Thyroid gland (tissue), 4 donors: ENCODE data around the gene SPTBN1. TPM values are rescaled to one million over a fixed set of nuclear protein-coding genes. Genes with fewer than 3 reads are reported as not detected.

Source experiments
- DNase-seq, 2 donors: peaks; one replicate each; pipeline ENCODE4 v3.0.0-alpha.2; 2019
- H3K27ac ChIP-seq, 3 donors: fragments of 200-600 bp; sonication (generic); 1 replicate in 2 of 3; 2 replicates in 1 of 3; pipeline ENCODE4 v1.5.1; 2016 to 2019; ENCODE audit warnings: mild to moderate bottlenecking in 1 of 3, moderate library complexity in 1 of 3
- H3K27me3 ChIP-seq: fragments of 200-600 bp; sonication (generic); one replicate; pipeline ENCODE4 v1.5.1; 2019
- H3K36me3 ChIP-seq, 2 donors: fragments of 200-600 bp; sonication (generic); one replicate each; pipeline ENCODE4 v1.5.1; 2016 to 2019
- H3K4me1 ChIP-seq, 2 donors: fragments of 200-600 bp; sonication (generic); one replicate each; pipeline ENCODE4 v1.5.1; 2017 to 2019
- H3K4me3 ChIP-seq, 3 donors: fragments of 200-600 bp; sonication (generic); replicated peaks in 1 of 3; 1 replicate in 2 of 3; 2 replicates in 1 of 3; pipeline ENCODE4 v1.5.1; 2016; ENCODE audit warnings: mild to moderate bottlenecking in 1 of 3
- H3K9me3 ChIP-seq: fragments of 200-600 bp; sonication (generic); one replicate; pipeline ENCODE4 v1.5.1; 2017
- POLR2A ChIP-seq, 2 donors: fragments of 450-650 bp; IDR thresholded peaks; one replicate each; pipeline ENCODE4 v1.6.1; 2017; ENCODE audit warnings: antibody characterized with exemption in 2 of 2, mild to moderate bottlenecking in 2 of 2, moderate library complexity in 1 of 2
- WGBS, 2 donors: methylation state at CpG; one replicate each; pipeline ENCODE4 v1.1.5; 2017; 5-methylcytosine and 5-hydroxymethylcytosine counted together
- intact Hi-C: fragments of 100-400 bp; cut with DNase I; formaldehyde crosslinking; loops from one replicate; pipeline ENCODE4 v1.15.1; 2023
- total RNA-seq, 4 donors: library from RNA; depleted of rRNA; stranded (reverse); fragments of >200 nt; gene quantifications; one replicate each; pipeline ENCODE4 v1.2.3, GENCODE V29; 2016
- TF ChIP-seq, protein P1 (sequence below), 6 experiments: fragments of 200-600 bp in 3 of 6; fragments of 450-650 bp in 3 of 6; sonication (generic) in 3 of 6; IDR thresholded peaks; one replicate each; pipeline ENCODE4 v1.5.1; 2016 to 2019; ENCODE audit warnings: antibody characterized with exemption in 6 of 6, mild to moderate bottlenecking in 2 of 6, inconsistent platforms in 1 of 6, moderate library complexity in 1 of 6

The SPTBN1 gene
- total RNA-seq, 4 donors from 2014 or later = 381 to 513 (median 419) TPM

DNA sequence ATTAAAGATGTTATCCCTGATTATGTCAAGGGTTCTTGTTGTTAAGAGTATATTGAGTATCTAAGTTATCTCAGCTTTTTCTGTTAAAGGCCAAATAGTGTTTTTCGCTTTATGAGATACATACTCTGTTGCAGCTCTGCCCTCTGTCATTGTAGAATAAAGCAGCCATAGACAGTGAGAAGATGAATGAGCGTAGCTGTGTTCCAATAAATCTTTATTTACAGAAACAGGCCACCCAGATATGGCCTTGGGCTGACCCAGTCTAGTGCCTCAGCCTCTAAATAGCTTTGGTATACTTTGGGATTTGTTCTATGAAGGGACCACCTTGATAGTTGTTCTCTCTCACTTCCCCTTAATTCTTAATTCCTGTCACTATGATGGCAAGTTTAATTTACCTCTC lies 194.5 kb downstream of the SPTBN1 start:
- no peak for DNase-seq
- H3K27me3 ChIP-seq = no peaks in the 10 kb centered on the region
- H3K4me3 ChIP-seq = no peak overlapping the region
- H3K36me3 ChIP-seq = peaks cover 85% of the 10 kb centered on the region in 2 donors
- TF ChIP-seq, protein P1, sequence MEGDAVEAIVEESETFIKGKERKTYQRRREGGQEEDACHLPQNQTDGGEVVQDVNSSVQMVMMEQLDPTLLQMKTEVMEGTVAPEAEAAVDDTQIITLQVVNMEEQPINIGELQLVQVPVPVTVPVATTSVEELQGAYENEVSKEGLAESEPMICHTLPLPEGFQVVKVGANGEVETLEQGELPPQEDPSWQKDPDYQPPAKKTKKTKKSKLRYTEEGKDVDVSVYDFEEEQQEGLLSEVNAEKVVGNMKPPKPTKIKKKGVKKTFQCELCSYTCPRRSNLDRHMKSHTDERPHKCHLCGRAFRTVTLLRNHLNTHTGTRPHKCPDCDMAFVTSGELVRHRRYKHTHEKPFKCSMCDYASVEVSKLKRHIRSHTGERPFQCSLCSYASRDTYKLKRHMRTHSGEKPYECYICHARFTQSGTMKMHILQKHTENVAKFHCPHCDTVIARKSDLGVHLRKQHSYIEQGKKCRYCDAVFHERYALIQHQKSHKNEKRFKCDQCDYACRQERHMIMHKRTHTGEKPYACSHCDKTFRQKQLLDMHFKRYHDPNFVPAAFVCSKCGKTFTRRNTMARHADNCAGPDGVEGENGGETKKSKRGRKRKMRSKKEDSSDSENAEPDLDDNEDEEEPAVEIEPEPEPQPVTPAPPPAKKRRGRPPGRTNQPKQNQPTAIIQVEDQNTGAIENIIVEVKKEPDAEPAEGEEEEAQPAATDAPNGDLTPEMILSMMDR (IDR thresholded peaks at IDR 0.05) = no peak
- 95 to 97% methylated on average over 2 of the region's 2 CpGs for WGBS, 2 donors
- H3K4me1 ChIP-seq = no peaks in the 10 kb centered on the region
- no peak overlapping the region for H3K27ac ChIP-seq
- intact Hi-C loops = no loop called here
- H3K9me3 ChIP-seq = no peaks in the 10 kb centered on the region

DNA sequence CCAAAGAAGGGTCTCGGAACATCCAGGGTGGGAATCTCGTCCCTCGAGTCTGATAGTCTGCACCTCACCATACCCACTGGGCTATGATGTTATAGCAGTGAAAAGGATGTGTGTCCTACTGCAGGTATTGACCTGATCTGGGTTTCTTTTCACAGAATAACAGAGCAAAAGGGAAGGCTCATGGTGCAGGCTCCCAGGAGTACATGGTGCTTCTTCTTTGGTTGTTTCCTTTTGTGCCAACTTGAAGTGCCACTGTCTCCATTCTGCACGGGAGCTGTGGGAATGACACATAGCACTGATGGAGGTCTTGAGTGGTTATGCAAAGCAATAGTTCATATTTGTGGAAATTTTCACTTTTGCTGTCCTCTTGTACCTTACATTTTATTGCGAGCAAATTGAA lies 195.2 kb downstream of the SPTBN1 start:
- no peak overlapping the region for H3K27ac ChIP-seq
- intact Hi-C loops = no loop called here
- no peak overlapping the region for H3K4me3 ChIP-seq
- H3K36me3 ChIP-seq = peaks cover 85% of the 10 kb centered on the region in 2 donors
- no peaks in the 10 kb centered on the region for H3K4me1 ChIP-seq
- TF ChIP-seq POLR2A (IDR thresholded peaks at IDR 0.05) = no peak
- TF ChIP-seq, protein P1 (IDR thresholded peaks at IDR 0.05) = no peak
- WGBS, 2 donors = 91 to 94% methylated on average over 5 of the region's 5 CpGs
- H3K27me3 ChIP-seq = no peaks in the 10 kb centered on the region
- no peak for DNase-seq
- H3K9me3 ChIP-seq = no peaks in the 10 kb centered on the region

DNA sequence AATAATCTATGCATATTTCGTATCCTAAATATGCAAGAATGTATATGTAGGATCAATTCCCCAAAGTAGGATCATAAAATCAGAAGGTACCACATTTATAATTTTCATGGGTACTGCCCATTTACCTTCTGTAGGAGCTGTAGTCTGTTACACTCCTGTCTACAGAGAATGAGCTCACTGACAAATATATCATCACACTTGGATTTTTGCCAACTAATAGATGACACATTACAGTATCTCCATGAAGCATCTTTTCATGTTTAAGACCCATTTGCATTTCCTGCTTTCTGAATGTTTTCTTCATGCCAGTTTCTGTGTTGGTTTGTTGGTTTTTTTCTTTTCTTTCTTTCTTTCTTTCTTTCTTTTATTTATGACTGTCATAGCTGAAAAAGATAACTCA lies 196.4 kb downstream of the SPTBN1 start:
- Histone ChIP-seq H3K36me3 (peaks cover 73 to 78% of the 10 kb centered on the region in 2 donors), H3K9me3 (no peaks in the 10 kb centered on the region), H3K27ac (no peak overlapping the region), H3K4me3 (no peak overlapping the region), H3K4me1 (no peaks in the 10 kb centered on the region), H3K27me3 (no peaks in the 10 kb centered on the region)
- no peak for TF ChIP-seq POLR2A (IDR thresholded peaks at IDR 0.05)
- TF ChIP-seq, protein P1 (IDR thresholded peaks at IDR 0.05) = no peak
- intact Hi-C loops = no loop called here
- 94 to 100% methylated on average over 1 of the region's 1 CpG for WGBS, 2 donors
- DNase-seq = no peak

DNA sequence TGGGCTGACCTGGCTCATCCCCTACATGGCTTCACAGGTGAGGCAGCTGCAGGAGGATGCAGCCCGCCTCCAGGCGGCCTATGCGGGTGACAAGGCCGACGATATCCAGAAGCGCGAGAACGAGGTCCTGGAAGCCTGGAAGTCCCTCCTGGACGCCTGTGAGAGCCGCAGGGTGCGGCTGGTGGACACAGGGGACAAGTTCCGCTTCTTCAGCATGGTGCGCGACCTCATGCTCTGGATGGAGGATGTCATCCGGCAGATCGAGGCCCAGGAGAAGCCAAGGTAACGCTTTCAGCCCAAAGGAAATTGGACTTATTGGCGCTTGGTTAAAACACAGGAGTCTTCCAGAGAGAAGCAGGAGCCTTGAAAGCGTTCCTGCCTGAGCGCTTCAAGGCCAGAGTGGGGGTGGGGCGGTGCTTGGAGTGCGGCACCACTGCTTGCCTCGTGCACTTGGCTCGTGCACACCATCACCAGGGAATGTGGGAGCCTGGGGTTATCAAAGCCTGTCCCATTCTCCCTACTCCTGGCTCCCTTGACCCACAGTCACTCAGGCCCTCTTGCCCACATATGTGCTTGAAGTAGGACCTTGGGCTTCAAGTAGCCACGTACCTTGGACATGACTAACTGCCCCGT lies 197.6 kb downstream of the SPTBN1 start:
- no peaks in the 10 kb centered on the region for H3K9me3 ChIP-seq
- DNase-seq = no peak
- peaks cover 61 to 75% of the 10 kb centered on the region in 2 donors for H3K36me3 ChIP-seq
- H3K27me3 ChIP-seq = no peaks in the 10 kb centered on the region
- H3K27ac ChIP-seq = no peak overlapping the region
- no peak overlapping the region for H3K4me3 ChIP-seq
- peaks cover 0 to 2% of the 10 kb centered on the region in 2 donors for H3K4me1 ChIP-seq
- no peak for TF ChIP-seq POLR2A (IDR thresholded peaks at IDR 0.05)
- TF ChIP-seq, protein P1 (IDR thresholded peaks at IDR 0.05) = no peak
- 89 to 94% methylated on average over 18 to 22 of the region's 26 CpGs for WGBS, 2 donors
- intact Hi-C loops = no loop called here

DNA sequence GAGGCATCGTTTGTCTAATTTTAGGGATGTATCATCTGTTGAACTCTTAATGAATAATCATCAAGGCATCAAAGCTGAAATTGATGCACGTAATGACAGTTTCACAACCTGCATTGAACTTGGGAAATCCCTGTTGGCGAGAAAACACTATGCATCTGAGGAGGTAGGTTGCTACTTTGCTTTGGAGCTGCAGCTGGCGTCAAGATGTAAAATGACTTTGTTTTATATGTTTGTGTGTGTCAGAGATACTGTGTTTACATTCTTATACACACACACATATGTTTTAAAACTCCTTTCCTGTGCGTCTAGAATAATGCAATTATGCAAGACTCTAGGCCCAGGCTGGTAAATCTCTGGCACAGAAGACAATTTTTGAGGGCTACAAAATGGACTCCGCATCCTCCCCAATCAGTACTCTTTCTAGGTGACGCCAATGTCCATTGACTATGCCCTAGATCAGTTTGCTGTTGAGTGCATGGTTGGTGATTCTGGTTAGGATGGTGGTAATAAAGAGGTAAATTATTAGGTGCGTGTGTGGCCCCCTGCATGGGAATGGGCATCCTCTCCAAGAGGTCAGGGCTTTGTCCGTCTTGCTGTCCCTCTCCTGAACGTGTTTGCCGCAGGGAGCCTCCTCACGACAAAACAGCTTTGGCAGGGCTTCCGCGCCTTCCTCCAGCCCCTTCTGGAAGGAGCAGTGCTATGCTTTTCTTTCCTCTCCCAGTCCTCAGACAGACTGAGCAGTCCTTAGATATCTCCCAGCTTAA lies 199.1 kb downstream of the SPTBN1 start:
- 87 to 91% methylated on average over 14 of the region's 14 CpGs for WGBS, 2 donors
- H3K27ac ChIP-seq = no peak overlapping the region
- H3K27me3 ChIP-seq = no peaks in the 10 kb centered on the region
- H3K36me3 ChIP-seq = peaks cover 62 to 75% of the 10 kb centered on the region in 2 donors
- DNase-seq = no peak
- H3K9me3 ChIP-seq = no peaks in the 10 kb centered on the region
- no peak for TF ChIP-seq POLR2A (IDR thresholded peaks at IDR 0.05)
- TF ChIP-seq, protein P1 (IDR thresholded peaks at IDR 0.05) = no peak
- H3K4me3 ChIP-seq = no peak overlapping the region
- H3K4me1 ChIP-seq = peaks cover 0 to 2% of the 10 kb centered on the region in 2 donors
- intact Hi-C loops = no loop called here
